HepG2 (cell line): ENCODE measurements around the gene SGCE. TPM values are rescaled to one million over a fixed set of nuclear protein-coding genes. Genes with fewer than 3 reads are reported as not detected.

ENCODE experiments used
- CAMTA2 ChIP-seq: sonication (generic); formaldehyde crosslinking; IDR thresholded peaks from 2 replicates; pipeline ENCODE4 v1.4.0; 2020; ENCODE audit warnings: mild to moderate bottlenecking, missing genetic modification reagents, borderline replicate concordance
- MATR3 ChIP-seq: sonication (generic); formaldehyde crosslinking; IDR thresholded peaks from 2 replicates; pipeline ENCODE4 v1.4.0; 2020; ENCODE audit warnings: missing genetic modification reagents
- NFKBIZ ChIP-seq: IDR thresholded peaks from 2 replicates; pipeline ENCODE4 v1.6.1; 2018; ENCODE audit warnings: missing genetic modification reagents, missing compliant biosample characterization
- SOX13 ChIP-seq, 3 experiments: fragments of 450-650 bp in 1 of 3; sonication (generic) in 1 of 3; formaldehyde crosslinking in 1 of 3; IDR thresholded peaks in 2 of 3; conservative IDR thresholded peaks in 1 of 3; 2 replicates each; pipeline versions ENCODE4 v1.5.0 to v1.6.1; 2016 to 2020; ENCODE audit warnings: antibody characterized with exemption in 1 of 3, mild to moderate bottlenecking in 1 of 3, missing compliant biosample characterization in 1 of 3, missing genetic modification reagents in 1 of 3, moderate library complexity in 1 of 3
- TBL1XR1 ChIP-seq: fragments of 150-350 bp; IDR thresholded peaks from 2 replicates; pipeline ENCODE4 v1.6.1; 2014; ENCODE audit warnings: borderline replicate concordance, low read length; ENCODE audit not compliant: partially characterized antibody
- TP53 ChIP-seq: sonication (generic); formaldehyde crosslinking; conservative IDR thresholded peaks from 2 replicates; pipeline ENCODE4 v1.4.0; 2020; ENCODE audit warnings: missing genetic modification reagents
- ZEB1 ChIP-seq: IDR thresholded peaks from 2 replicates; pipeline ENCODE4 v1.6.1; 2012; ENCODE audit warnings: mild to moderate bottlenecking, low read depth, inconsistent platforms; ENCODE audit not compliant: insufficient replicate concordance
- ZMYM2 ChIP-seq: sonication (generic); formaldehyde crosslinking; IDR thresholded peaks from 2 replicates; pipeline ENCODE4 v1.8.0; 2022; ENCODE audit warnings: mild to moderate bottlenecking, missing genetic modification reagents
- ZNF460 ChIP-seq: sonication (generic); formaldehyde crosslinking; IDR thresholded peaks from 2 replicates; pipeline ENCODE4 v1.5.1; 2020; ENCODE audit warnings: missing genetic modification reagents, mild to moderate bottlenecking, borderline replicate concordance
- ZNF629 ChIP-seq: sonication (generic); formaldehyde crosslinking; conservative IDR thresholded peaks from 2 replicates; pipeline ENCODE4 v1.5.0; 2020; ENCODE audit warnings: missing genetic modification reagents
- ZNF660 ChIP-seq: sonication (generic); formaldehyde crosslinking; IDR thresholded peaks from 2 replicates; pipeline ENCODE4 v1.5.1; 2020; ENCODE audit warnings: mild to moderate bottlenecking, low read depth, missing genetic modification reagents, borderline replicate concordance
- ZNF746 ChIP-seq: sonication (generic); formaldehyde crosslinking; IDR thresholded peaks from 2 replicates; pipeline ENCODE4 v1.8.0; 2022; ENCODE audit warnings: mild to moderate bottlenecking, missing genetic modification reagents
- ZNF816 ChIP-seq: sonication (generic); formaldehyde crosslinking; IDR thresholded peaks from 2 replicates; pipeline ENCODE4 v1.8.0; 2022; ENCODE audit warnings: missing genetic modification reagents, mild to moderate bottlenecking, borderline replicate concordance
- polyA plus RNA-seq, 8 experiments: library from polyadenylated mRNA; depleted of rRNA in 3 of 8; stranded (reverse) in 7 of 8; unstranded in 1 of 8; fragments of >200 nt; fragmentation: Illumina TruSeq in 4 of 8; extraction: Trizol in 4 of 8; gene quantifications; 2 replicates each; pipeline versions ENCODE4 v1.2.1 to v1.2.3, GENCODE V29; 2011 to 2016; ENCODE audit warnings: low read depth in 4 of 8, missing spikeins in 1 of 8, mixed read lengths in 1 of 8; ENCODE audit not compliant: insufficient read depth in 1 of 8
- total RNA-seq, 5 experiments: library from RNA; depleted of rRNA; stranded (reverse); fragments of >200 nt; fragmentation: Illumina TruSeq; extraction: Trizol; gene quantifications; 2 replicates each; pipeline ENCODE4 v1.2.3, GENCODE V29; 2016; ENCODE audit warnings: low read depth in 1 of 5
- TF ChIP-seq, protein P1 (sequence below): sonication (generic); formaldehyde crosslinking; IDR thresholded peaks from 2 replicates; pipeline ENCODE4 v1.4.0; 2020; ENCODE audit warnings: mild to moderate bottlenecking, low read depth, missing genetic modification reagents
- TF ChIP-seq, protein P2 (sequence below): sonication (generic); formaldehyde crosslinking; IDR thresholded peaks from 2 replicates; pipeline ENCODE4 v1.5.0; 2020; ENCODE audit warnings: mild to moderate bottlenecking, missing genetic modification reagents, borderline replicate concordance
- TF ChIP-seq, protein P3 (sequence below): sonication (generic); formaldehyde crosslinking; IDR thresholded peaks from 2 replicates; pipeline ENCODE4 v1.8.1; 2023; ENCODE audit warnings: missing genetic modification reagents, mild to moderate bottlenecking, borderline replicate concordance
- TF ChIP-seq, protein P4 (sequence below): sonication (generic); formaldehyde crosslinking; IDR thresholded peaks from 2 replicates; pipeline ENCODE4 v1.5.0; 2020; ENCODE audit warnings: mild to moderate bottlenecking, missing genetic modification reagents

SGCE gene
- total and polyA plus RNA-seq, 2 of the 13 experiments (the other 11 are each of a cell fraction or from before 2014, with no cell fraction given), result 52.3 to 71.1 TPM

DNA sequence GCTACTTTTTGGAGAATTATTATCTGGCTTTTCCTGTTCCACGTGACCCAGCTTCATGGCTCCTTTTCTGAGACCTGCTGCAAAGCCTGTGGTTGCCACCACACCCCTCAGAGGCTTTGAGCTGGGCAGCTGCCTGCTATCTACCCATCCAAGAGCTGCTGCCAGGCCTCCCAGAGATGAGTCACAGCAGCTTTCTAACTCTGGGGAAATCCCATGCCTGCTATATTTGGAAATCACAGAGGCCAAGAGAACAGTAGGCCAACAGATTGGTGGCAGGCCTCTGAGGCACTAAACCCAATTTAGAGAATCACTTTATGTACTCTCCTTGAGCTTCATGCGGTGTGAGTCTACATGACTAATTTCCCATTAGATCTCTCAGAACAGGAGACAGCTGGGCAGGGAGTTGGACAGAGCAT lies 35.2 kb downstream of the SGCE start (continued):
- TF ChIP-seq, protein P1, sequence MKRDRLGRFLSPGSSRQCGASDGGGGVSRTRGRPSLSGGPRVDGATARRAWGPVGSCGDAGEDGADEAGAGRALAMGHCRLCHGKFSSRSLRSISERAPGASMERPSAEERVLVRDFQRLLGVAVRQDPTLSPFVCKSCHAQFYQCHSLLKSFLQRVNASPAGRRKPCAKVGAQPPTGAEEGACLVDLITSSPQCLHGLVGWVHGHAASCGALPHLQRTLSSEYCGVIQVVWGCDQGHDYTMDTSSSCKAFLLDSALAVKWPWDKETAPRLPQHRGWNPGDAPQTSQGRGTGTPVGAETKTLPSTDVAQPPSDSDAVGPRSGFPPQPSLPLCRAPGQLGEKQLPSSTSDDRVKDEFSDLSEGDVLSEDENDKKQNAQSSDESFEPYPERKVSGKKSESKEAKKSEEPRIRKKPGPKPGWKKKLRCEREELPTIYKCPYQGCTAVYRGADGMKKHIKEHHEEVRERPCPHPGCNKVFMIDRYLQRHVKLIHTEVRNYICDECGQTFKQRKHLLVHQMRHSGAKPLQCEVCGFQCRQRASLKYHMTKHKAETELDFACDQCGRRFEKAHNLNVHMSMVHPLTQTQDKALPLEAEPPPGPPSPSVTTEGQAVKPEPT (CRISPR knock-in tag), result no peak
- peak; percentile 46 for TF ChIP-seq ZNF629 (CRISPR knock-in tag)
- TF ChIP-seq NFKBIZ, result peak; percentile 91
- TF ChIP-seq SOX13 (IDR thresholded peaks at IDR 0.05), result no peak
- peak in 1 of 2 experiments; percentile 16; a peak in 1 of 4 replicates for TF ChIP-seq SOX13 (CRISPR knock-in tag; conservative IDR thresholded peaks at IDR 0.05 in 1 of 2, IDR thresholded peaks at IDR 0.05 in 1 of 2)
- TF ChIP-seq, protein P2, sequence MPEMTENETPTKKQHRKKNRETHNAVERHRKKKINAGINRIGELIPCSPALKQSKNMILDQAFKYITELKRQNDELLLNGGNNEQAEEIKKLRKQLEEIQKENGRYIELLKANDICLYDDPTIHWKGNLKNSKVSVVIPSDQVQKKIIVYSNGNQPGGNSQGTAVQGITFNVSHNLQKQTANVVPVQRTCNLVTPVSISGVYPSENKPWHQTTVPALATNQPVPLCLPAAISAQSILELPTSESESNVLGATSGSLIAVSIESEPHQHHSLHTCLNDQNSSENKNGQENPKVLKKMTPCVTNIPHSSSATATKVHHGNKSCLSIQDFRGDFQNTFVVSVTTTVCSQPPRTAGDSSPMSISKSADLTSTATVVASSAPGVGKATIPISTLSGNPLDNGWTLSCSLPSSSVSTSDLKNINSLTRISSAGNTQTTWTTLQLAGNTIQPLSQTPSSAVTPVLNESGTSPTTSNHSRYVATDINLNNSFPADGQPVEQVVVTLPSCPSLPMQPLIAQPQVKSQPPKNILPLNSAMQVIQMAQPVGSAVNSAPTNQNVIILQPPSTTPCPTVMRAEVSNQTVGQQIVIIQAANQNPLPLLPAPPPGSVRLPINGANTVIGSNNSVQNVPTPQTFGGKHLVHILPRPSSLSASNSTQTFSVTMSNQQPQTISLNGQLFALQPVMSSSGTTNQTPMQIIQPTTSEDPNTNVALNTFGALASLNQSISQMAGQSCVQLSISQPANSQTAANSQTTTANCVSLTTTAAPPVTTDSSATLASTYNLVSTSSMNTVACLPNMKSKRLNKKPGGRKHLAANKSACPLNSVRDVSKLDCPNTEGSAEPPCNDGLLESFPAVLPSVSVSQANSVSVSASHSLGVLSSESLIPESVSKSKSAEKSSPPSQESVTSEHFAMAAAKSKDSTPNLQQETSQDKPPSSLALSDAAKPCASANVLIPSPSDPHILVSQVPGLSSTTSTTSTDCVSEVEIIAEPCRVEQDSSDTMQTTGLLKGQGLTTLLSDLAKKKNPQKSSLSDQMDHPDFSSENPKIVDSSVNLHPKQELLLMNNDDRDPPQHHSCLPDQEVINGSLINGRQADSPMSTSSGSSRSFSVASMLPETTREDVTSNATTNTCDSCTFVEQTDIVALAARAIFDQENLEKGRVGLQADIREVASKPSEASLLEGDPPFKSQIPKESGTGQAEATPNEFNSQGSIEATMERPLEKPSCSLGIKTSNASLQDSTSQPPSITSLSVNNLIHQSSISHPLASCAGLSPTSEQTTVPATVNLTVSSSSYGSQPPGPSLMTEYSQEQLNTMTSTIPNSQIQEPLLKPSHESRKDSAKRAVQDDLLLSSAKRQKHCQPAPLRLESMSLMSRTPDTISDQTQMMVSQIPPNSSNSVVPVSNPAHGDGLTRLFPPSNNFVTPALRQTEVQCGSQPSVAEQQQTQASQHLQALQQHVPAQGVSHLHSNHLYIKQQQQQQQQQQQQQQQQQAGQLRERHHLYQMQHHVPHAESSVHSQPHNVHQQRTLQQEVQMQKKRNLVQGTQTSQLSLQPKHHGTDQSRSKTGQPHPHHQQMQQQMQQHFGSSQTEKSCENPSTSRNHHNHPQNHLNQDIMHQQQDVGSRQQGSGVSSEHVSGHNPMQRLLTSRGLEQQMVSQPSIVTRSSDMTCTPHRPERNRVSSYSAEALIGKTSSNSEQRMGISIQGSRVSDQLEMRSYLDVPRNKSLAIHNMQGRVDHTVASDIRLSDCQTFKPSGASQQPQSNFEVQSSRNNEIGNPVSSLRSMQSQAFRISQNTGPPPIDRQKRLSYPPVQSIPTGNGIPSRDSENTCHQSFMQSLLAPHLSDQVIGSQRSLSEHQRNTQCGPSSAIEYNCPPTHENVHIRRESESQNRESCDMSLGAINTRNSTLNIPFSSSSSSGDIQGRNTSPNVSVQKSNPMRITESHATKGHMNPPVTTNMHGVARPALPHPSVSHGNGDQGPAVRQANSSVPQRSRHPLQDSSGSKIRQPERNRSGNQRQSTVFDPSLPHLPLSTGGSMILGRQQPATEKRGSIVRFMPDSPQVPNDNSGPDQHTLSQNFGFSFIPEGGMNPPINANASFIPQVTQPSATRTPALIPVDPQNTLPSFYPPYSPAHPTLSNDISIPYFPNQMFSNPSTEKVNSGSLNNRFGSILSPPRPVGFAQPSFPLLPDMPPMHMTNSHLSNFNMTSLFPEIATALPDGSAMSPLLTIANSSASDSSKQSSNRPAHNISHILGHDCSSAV, result no peak
- TF ChIP-seq, protein P3, sequence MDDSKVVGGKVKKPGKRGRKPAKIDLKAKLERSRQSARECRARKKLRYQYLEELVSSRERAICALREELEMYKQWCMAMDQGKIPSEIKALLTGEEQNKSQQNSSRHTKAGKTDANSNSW (CRISPR knock-in tag), result no peak
- TF ChIP-seq ZNF816, result no peak; the same call in 1 of the 2 replicates
- TF ChIP-seq MATR3 (CRISPR knock-in tag), result no peak
- TF ChIP-seq TBL1XR1, result no peak
- no peak for TF ChIP-seq ZNF746 (CRISPR knock-in tag)
- TF ChIP-seq ZMYM2, result no peak
- TF ChIP-seq ZNF460 (CRISPR knock-in tag), result no peak
- TF ChIP-seq TP53 (CRISPR knock-in tag), result no peak
- TF ChIP-seq ZNF660, result no peak
- no peak for TF ChIP-seq CAMTA2 (CRISPR knock-in tag)
- TF ChIP-seq, protein P4, sequence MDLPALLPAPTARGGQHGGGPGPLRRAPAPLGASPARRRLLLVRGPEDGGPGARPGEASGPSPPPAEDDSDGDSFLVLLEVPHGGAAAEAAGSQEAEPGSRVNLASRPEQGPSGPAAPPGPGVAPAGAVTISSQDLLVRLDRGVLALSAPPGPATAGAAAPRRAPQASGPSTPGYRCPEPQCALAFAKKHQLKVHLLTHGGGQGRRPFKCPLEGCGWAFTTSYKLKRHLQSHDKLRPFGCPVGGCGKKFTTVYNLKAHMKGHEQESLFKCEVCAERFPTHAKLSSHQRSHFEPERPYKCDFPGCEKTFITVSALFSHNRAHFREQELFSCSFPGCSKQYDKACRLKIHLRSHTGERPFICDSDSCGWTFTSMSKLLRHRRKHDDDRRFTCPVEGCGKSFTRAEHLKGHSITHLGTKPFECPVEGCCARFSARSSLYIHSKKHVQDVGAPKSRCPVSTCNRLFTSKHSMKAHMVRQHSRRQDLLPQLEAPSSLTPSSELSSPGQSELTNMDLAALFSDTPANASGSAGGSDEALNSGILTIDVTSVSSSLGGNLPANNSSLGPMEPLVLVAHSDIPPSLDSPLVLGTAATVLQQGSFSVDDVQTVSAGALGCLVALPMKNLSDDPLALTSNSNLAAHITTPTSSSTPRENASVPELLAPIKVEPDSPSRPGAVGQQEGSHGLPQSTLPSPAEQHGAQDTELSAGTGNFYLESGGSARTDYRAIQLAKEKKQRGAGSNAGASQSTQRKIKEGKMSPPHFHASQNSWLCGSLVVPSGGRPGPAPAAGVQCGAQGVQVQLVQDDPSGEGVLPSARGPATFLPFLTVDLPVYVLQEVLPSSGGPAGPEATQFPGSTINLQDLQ (CRISPR knock-in tag), result no peak
- no peak for TF ChIP-seq ZEB1
